ENCODE data around the gene ITGA4.

- TF ChIP-seq CTCF (IDR thresholded peaks at IDR 0.05) (no peak), POLR2A (IDR thresholded peaks at IDR 0.05) (no peak)
These were observed 88.9 kb downstream of the ITGA4 start for GRCh38 chr2:181546086-181546485.
